ENCODE measurements around the gene NHLRC1. TPM values are rescaled to one million over a fixed set of nuclear protein-coding genes. Genes with fewer than 3 reads are reported as not detected.

NHLRC1 gene
- total and polyA plus RNA-seq, 7 experiments from 2014 or later, result 0.39 to 1.9 (median 1.1) TPM

DNA sequence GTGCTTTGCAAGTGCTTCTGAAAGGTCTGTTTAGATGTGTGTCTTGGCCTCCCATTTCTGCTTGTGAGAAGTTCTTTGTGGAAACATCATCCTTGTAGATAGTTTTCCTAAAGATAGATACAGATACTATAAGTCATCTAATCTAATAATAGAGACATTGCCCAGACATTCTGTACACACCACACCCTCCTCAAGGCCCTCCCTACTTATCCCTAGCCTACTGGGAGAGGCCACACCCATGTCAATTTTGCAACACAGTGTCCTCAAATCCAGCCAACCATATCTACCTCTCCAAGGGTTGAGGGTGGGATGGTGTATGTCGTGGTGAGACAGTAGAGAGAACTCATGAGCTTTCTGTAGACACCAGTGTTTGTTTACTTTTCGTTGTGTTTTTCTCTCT lies 39.0 kb upstream of the NHLRC1 start:
- intact Hi-C loops (cut with micrococcal nuclease), result no loop called here
- Mint-ChIP-seq H3K4me1 (peaks cover 0 to 11% (median 5%) of the 10 kb centered on the region in 7 donors), H3K27ac (no peak overlapping the region), H3K27me3 (no peaks in the 10 kb centered on the region), H3K36me3 (peaks cover 5 to 41% (median 27%) of the 10 kb centered on the region in 5 donors), H3K9me3 (no peaks in the 10 kb centered on the region), H3K4me3 (no peak overlapping the region)
- no peaks in the 10 kb centered on the region for H3K27me3 ChIP-seq (ENCODE audit: control insufficient read depth in 2 of 2, insufficient read depth in 2 of 2, low read length in 2 of 2)
- no peak overlapping the region for H3K4me3 ChIP-seq (ENCODE audit: low read length)
- no peak for ATAC-seq
- H3K4me1 ChIP-seq (ENCODE audit: control insufficient read depth in 2 of 2, insufficient read depth in 2 of 2, low read length in 2 of 2), result peaks cover 0 to 3% of the 10 kb centered on the region in 2 donors
- ChIA-PET CTCF (interaction anchor here (0.5 kb wide), 1 partner anchor 358 kb away, joined by 3 read pairs; no protein-coding TSS in a partner anchor), POLR2A (no interaction called here)
- peaks cover 0 to 45% (median 5%) of the 10 kb centered on the region in 3 experiments for H3K36me3 ChIP-seq (ENCODE audit: control insufficient read depth in 2 of 3, insufficient read depth in 3 of 3, low read length in 3 of 3)
- no peak for DNase-seq
- no peaks in the 10 kb centered on the region for H3K9me3 ChIP-seq (ENCODE audit: control insufficient read depth in 2 of 3, low read length in 3 of 3)
- no peak overlapping the region for H3K27ac ChIP-seq (ENCODE audit: low read depth, low read length)

DNA sequence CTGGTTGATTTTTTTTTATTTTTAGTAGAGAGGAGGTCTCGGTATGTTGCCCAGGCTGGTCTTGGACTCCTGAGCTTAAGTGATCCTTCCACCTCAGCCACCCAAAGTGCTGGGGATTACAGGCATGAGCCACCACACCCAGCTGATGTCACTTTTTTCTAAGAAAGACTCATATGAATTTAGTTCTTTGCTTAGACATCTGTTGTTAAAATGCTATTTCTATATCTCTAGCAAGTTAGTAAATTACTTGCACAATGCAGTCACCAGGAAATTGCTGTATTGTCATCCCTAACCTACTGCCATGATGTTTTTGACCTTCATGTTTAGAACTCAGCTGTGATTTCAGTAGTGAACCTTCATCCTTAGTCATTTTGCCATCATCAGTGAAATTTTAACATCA lies 38.4 kb upstream of the NHLRC1 start:
- H3K4me3 ChIP-seq (ENCODE audit: low read length), result no peak overlapping the region
- peaks cover 5 to 8% of the 10 kb centered on the region in 2 donors for H3K4me1 ChIP-seq (ENCODE audit: control insufficient read depth in 2 of 2, insufficient read depth in 2 of 2, low read length in 2 of 2)
- ChIA-PET CTCF (no interaction called here), POLR2A (no interaction called here)
- no peaks in the 10 kb centered on the region for H3K27me3 Mint-ChIP-seq
- no peaks in the 10 kb centered on the region for H3K27me3 ChIP-seq (ENCODE audit: control insufficient read depth in 2 of 2, insufficient read depth in 2 of 2, low read length in 2 of 2)
- peaks cover 5 to 41% (median 27%) of the 10 kb centered on the region in 5 donors for H3K36me3 Mint-ChIP-seq
- ATAC-seq, result no peak
- H3K4me3 Mint-ChIP-seq, result no peak overlapping the region
- H3K9me3 Mint-ChIP-seq, result no peaks in the 10 kb centered on the region
- intact Hi-C loops (cut with micrococcal nuclease), result no loop called here
- no peak for DNase-seq
- H3K4me1 Mint-ChIP-seq, result peaks cover 4 to 16% (median 10%) of the 10 kb centered on the region in 7 donors
- H3K27ac ChIP-seq (ENCODE audit: low read depth, low read length), result no peak overlapping the region
- no peaks in the 10 kb centered on the region for H3K9me3 ChIP-seq (ENCODE audit: control insufficient read depth in 2 of 3, low read length in 3 of 3)
- H3K36me3 ChIP-seq (ENCODE audit: control insufficient read depth in 2 of 3, insufficient read depth in 3 of 3, low read length in 3 of 3), result peaks cover 0 to 40% (median 5%) of the 10 kb centered on the region in 3 experiments
- no peak overlapping the region for H3K27ac Mint-ChIP-seq

DNA sequence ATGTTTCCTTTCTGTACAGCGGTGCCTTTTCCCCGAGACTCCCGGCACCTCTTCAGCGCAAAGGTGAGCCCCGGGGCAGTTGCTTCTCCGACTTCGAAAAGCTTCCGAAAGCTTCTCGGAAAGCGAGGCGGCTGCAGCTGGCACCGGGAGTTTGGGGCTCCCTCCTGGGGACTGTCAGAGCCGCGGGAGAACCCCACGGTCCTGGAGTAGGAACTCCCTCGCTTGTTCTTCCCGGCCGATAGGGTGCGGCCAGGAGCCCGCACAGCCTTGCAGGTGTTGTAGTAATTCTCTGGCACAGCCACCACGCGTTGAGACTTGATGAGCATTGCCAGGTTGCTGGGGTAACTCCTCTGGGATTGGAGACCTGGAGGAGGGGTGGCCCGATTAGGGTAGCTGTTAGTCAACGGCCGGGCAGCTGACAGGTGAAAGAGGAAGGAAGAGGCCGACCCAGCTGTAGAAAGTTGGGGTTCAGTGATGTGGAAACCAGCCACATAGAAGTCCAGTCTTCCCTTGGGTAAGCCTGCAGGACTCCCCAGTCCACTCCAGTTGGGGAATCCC lies 33.5 kb upstream of the NHLRC1 start:
- ATAC-seq (no peak), DNase-seq (peak in 2 of 9 donors; percentile 52 to 55)
- Histone ChIP-seq H3K27me3 (ENCODE audit: control insufficient read depth in 2 of 2, insufficient read depth in 2 of 2, low read length in 2 of 2) (no peaks in the 10 kb centered on the region), H3K9me3 (ENCODE audit: control insufficient read depth in 2 of 3, low read length in 3 of 3) (no peaks in the 10 kb centered on the region), H3K4me1 (ENCODE audit: control insufficient read depth in 2 of 2, insufficient read depth in 2 of 2, low read length in 2 of 2) (peaks cover 8 to 17% of the 10 kb centered on the region in 2 donors), H3K27ac (ENCODE audit: low read depth, low read length) (peak overlapping the region; percentile 82), H3K4me3 (ENCODE audit: low read length) (peak overlapping the region; percentile 95), H3K36me3 (ENCODE audit: control insufficient read depth in 2 of 3, insufficient read depth in 3 of 3, low read length in 3 of 3) (peaks cover 0 to 16% (median 0%) of the 10 kb centered on the region in 3 experiments)
- Mint-ChIP-seq H3K36me3 (peaks cover 5 to 17% (median 8%) of the 10 kb centered on the region in 5 donors), H3K4me1 (peaks cover 24 to 36% (median 28%) of the 10 kb centered on the region in 7 donors), H3K27me3 (peaks cover 0 to 7% (median 0%) of the 10 kb centered on the region in 5 donors), H3K4me3 (peak overlapping the region; percentile 91 to 99 (median 98)), H3K27ac (peak overlapping the region; percentile 45 to 96 (median 87)), H3K9me3 (no peaks in the 10 kb centered on the region)
- intact Hi-C loops (cut with micrococcal nuclease), result loop anchor here (1.0 to 5.0 kb wide), 16 partner anchors 33 to 1834 kb away; partner anchors contain the start of genes ATXN1 (in 2 of the 2), FAM8A1 (in 2 of the 2), NHLRC1 (in 2 of the 2) and NUP153 (in 2 of the 2)
- POLR2A ChIA-PET, result interaction anchor here (0.8 to 2.8 kb wide), 3 partner anchors 31 to 449 kb away, joined by 3 to 9 read pairs (median 3); partner anchors contain the start of gene NUP153
- CTCF ChIA-PET, result interaction anchor here (0.9 kb wide), 1 partner anchor 15 kb away, joined by 3 read pairs; no protein-coding TSS in a partner anchor

DNA sequence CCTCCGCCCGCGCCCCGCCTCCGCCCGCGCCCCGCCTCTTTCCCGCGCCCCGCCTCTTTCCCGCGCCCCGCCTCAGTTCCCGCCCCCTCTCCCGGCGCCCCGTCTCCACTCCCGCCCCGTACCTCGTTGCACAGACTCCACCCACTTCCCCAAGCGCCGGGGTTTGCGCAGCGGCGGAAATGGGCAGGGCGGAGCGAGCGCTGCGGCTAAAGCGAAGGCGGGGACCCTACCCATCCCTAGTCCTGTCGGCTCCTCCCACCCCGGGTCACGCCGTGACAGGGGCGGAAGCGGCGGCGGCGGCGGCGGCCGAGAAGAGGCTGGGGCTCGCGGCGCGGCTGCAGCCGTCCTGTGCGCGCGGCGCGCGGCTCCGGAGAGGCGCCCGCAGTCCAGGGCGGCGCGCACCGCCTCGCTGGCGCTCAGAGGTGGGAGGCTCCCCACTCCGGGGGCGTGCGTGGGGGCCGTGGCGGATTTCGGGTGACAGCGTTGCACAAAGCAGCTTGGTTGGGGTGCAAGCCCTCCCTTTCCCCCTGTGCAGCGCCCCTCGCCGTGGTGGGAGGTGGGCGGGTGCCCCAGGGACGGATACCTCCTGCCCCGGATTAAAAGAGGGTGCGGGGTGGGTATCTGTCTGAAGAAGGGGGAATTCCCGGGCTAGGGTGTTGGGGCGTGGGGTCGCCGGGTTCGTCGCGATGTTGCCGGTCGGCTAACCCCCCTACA lies 32.8 kb upstream of the NHLRC1 start, which contains the start of gene KDM1B:
Gene KDM1B, plus strand, starts transcription at position 273 of the 714 bp plus-strand sequence. CDS start 4,474 bp downstream, outside the sequence.
- peak; percentile 95 for ATAC-seq
- Histone ChIP-seq H3K27ac (ENCODE audit: low read depth, low read length) (peak within 1 kb of the TSS; percentile 93), H3K9me3 (ENCODE audit: control insufficient read depth in 2 of 3, low read length in 3 of 3) (no peaks in the 10 kb centered on the region), H3K27me3 (ENCODE audit: control insufficient read depth in 2 of 2, insufficient read depth in 2 of 2, low read length in 2 of 2) (no peaks in the 10 kb centered on the region), H3K4me3 (ENCODE audit: low read length) (peak within 1 kb of the TSS; percentile 95), H3K4me1 (ENCODE audit: control insufficient read depth in 2 of 2, insufficient read depth in 2 of 2, low read length in 2 of 2) (peaks cover 8 to 17% of the 10 kb centered on the region in 2 donors), H3K36me3 (ENCODE audit: control insufficient read depth in 2 of 3, insufficient read depth in 3 of 3, low read length in 3 of 3) (peaks cover 0 to 13% (median 0%) of the 10 kb centered on the region in 3 experiments)
- Mint-ChIP-seq H3K36me3 (peaks cover 5 to 17% (median 9%) of the 10 kb centered on the region in 5 donors), H3K27me3 (peaks cover 0 to 7% (median 0%) of the 10 kb centered on the region in 5 donors), H3K27ac (peak within 1 kb of the TSS; percentile 91 to 99 (median 97)), H3K9me3 (no peaks in the 10 kb centered on the region), H3K4me3 (peak within 1 kb of the TSS; percentile 91 to 99 (median 99)), H3K4me1 (peaks cover 24 to 36% (median 28%) of the 10 kb centered on the region in 7 donors)
- DNase-seq, result peak; percentile 95 to 100 (median 99)
- ChIA-PET POLR2A (interaction anchor here (0.7 to 2.8 kb wide), 5 partner anchors 32 to 448 kb away, joined by 3 to 9 read pairs (median 4); partner anchors contain the start of genes NUP153 and RNF144B), CTCF (interaction anchor here (0.9 kb wide), 1 partner anchor 15 kb away, joined by 3 read pairs; no protein-coding TSS in a partner anchor)
- intact Hi-C loops (cut with micrococcal nuclease), result loop anchor here (1.0 to 5.0 kb wide), 15 partner anchors 33 to 1833 kb away; partner anchors contain the start of genes ATXN1 (in 2 of the 2), FAM8A1 (in 2 of the 2), NHLRC1 (in 2 of the 2) and NUP153 (in 2 of the 2)

DNA sequence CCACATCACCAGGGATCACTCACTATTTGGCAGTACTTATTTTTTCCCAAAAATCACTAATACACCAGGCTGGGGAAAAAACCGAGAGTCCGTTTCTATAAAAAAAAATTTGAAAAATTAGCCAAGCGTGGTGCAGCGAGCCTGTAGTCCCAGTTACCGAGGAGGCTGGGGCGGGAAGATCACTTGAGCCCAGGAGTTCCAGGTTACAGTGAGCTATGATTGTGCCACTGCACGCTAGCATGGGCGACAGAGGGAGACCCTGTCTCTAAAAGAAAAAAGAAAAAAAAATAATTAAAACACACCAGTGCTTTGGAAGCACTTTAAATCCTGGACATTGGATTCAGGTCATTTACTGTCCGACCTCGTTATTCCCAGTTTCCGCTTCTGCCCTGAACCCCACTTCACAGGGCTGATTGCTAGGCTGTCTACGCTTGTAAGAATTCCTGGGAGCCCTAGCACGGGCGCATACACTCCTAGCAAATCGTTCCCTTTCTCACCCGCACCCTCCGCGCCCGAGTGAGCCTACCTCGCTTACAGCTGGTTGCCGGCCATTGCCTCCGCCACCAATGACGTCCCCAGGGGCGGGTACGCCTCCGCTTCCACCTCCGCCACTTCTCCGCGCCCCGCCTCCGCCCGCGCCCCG lies 32.2 kb upstream of the NHLRC1 start, which contains the start of gene TPMT:
Gene TPMT, minus strand, starts transcription at position 571 of the 643 bp plus-strand sequence. CDS start 5,950 bp downstream, outside the sequence.
- Mint-ChIP-seq H3K36me3 (peaks cover 0 to 15% (median 7%) of the 10 kb centered on the region in 5 donors), H3K4me1 (peaks cover 24 to 36% (median 25%) of the 10 kb centered on the region in 7 donors), H3K4me3 (peak within 1 kb of the TSS; percentile 91 to 99 (median 99)), H3K9me3 (no peaks in the 10 kb centered on the region), H3K27me3 (peaks cover 0 to 7% (median 0%) of the 10 kb centered on the region in 5 donors), H3K27ac (peak within 1 kb of the TSS; percentile 91 to 99 (median 97))
- Histone ChIP-seq H3K27me3 (ENCODE audit: control insufficient read depth in 2 of 2, insufficient read depth in 2 of 2, low read length in 2 of 2) (no peaks in the 10 kb centered on the region), H3K27ac (ENCODE audit: low read depth, low read length) (peak within 1 kb of the TSS; percentile 93), H3K36me3 (ENCODE audit: control insufficient read depth in 2 of 3, insufficient read depth in 3 of 3, low read length in 3 of 3) (peaks cover 0 to 7% (median 0%) of the 10 kb centered on the region in 3 experiments), H3K4me1 (ENCODE audit: control insufficient read depth in 2 of 2, insufficient read depth in 2 of 2, low read length in 2 of 2) (peaks cover 8 to 17% of the 10 kb centered on the region in 2 donors), H3K4me3 (ENCODE audit: low read length) (peak within 1 kb of the TSS; percentile 95), H3K9me3 (ENCODE audit: control insufficient read depth in 2 of 3, low read length in 3 of 3) (no peaks in the 10 kb centered on the region)
- ATAC-seq, result no peak
- POLR2A ChIA-PET, result interaction anchor here (0.7 to 2.8 kb wide), 4 partner anchors 163 to 453 kb away, joined by 3 to 9 read pairs (median 5); partner anchors contain the start of genes NUP153 and RNF144B
- intact Hi-C loops (cut with micrococcal nuclease), result loop anchor here (1.0 to 5.0 kb wide), 15 partner anchors 32 to 1832 kb away; partner anchors contain the start of genes ATXN1 (in 2 of the 2), FAM8A1 (in 2 of the 2), NHLRC1 (in 2 of the 2) and NUP153 (in 2 of the 2)
- DNase-seq, result peak in 1 of 9 donors; percentile 3
- CTCF ChIA-PET, result no interaction called here
